ENCODE measurements around the gene FHOD3. TPM values are rescaled to one million over a fixed set of nuclear protein-coding genes. Genes with fewer than 3 reads are reported as not detected.

FHOD3 gene
- total and polyA plus RNA-seq, 2 of the 8 experiments (the other 6 are each of a cell fraction or from before 2014, with no cell fraction given): 9.7 to 10.5 TPM

GRCh38 chr18:36394486-36394885 is 97.0 kb downstream of the FHOD3 start (continued):
- no peak for TF ChIP-seq CHD7 (IDR thresholded peaks at IDR 0.05; ENCODE audit: insufficient replicate concordance, low read length)
- no peak for TF ChIP-seq POU5F1 (IDR thresholded peaks at IDR 0.05; ENCODE audit: low read depth, low read length)
- TF ChIP-seq GABPA (IDR thresholded peaks at IDR 0.05; ENCODE audit: borderline replicate concordance, insufficient read depth, low read length): no peak
- no peak for TF ChIP-seq SUZ12 (IDR thresholded peaks at IDR 0.05; ENCODE audit: low read length)
- TF ChIP-seq, protein P1, sequence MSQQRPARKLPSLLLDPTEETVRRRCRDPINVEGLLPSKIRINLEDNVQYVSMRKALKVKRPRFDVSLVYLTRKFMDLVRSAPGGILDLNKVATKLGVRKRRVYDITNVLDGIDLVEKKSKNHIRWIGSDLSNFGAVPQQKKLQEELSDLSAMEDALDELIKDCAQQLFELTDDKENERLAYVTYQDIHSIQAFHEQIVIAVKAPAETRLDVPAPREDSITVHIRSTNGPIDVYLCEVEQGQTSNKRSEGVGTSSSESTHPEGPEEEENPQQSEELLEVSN (IDR thresholded peaks at IDR 0.05): no peak
- TF ChIP-seq EP300 (IDR thresholded peaks at IDR 0.05; ENCODE audit: borderline replicate concordance in 1 of 2, low read depth in 2 of 2, low read length in 2 of 2): no peak
- TF ChIP-seq SIRT6 (IDR thresholded peaks at IDR 0.05; ENCODE audit: low read length): no peak
- TF ChIP-seq SP4 (IDR thresholded peaks at IDR 0.05; ENCODE audit: low read length): no peak
- no peak for TF ChIP-seq SRF (IDR thresholded peaks at IDR 0.05; ENCODE audit: low read depth, low read length)
- TF ChIP-seq CBX5 (IDR thresholded peaks at IDR 0.05; ENCODE audit: low read depth, low read length): no peak
